HT-29 (cell line): ENCODE results near the gene ZBBX. TPM values are rescaled to one million over a fixed set of nuclear protein-coding genes. Genes with fewer than 3 reads are reported as not detected.

Source experiments
- total RNA-seq: library from RNA; depleted of rRNA; stranded (reverse); fragments of >200 nt; shearing (Covaris generic); gene quantifications from 2 replicates; pipeline ENCODE4 v1.2.3, GENCODE V29; 2014; rRNA removed

Gene ZBBX
- total RNA-seq, 1 experiment from 2014 or later = not detected

Other genes starting within 250 kb of the ZBBX start
- not detected in 2 replicates for gene SERPINI2, start 93.7 kb upstream of the ZBBX start, total RNA-seq